GM23338 (cell line): ENCODE measurements around the gene PTGR3. TPM values are rescaled to one million over a fixed set of nuclear protein-coding genes. Genes with fewer than 3 reads are reported as not detected.

Experiments
- ATAC-seq: fragments of 200-7000 bp; cut with Tn5 transposase; 3 replicates; pipeline ENCODE4 v1.9.1; 2020
- DNase-seq: peaks from one replicate; pipeline ENCODE4 v3.0.0-alpha.2; 2015; ENCODE audit warnings: low spot score
- H2AFZ ChIP-seq: fragments of 200-600 bp; sonication (generic); 2 replicates; pipeline ENCODE4 v1.8.0; 2016; ENCODE audit warnings: antibody characterized with exemption, mild to moderate bottlenecking, moderate library complexity
- H3F3A ChIP-seq: fragments of 200-600 bp; sonication (generic); replicated peaks from 2 replicates; pipeline ENCODE4 v1.8.0; 2017; ENCODE audit warnings: antibody characterized with exemption, mixed run types, low read depth
- H3K27ac ChIP-seq: fragments of 200-600 bp; sonication (generic); 2 replicates; pipeline ENCODE4 v1.6.1; 2016; ENCODE audit warnings: low read depth
- H3K27me3 ChIP-seq: fragments of 200-600 bp; sonication (generic); 2 replicates; pipeline ENCODE4 v1.8.0; 2016; ENCODE audit warnings: mild to moderate bottlenecking, mixed run types, moderate library complexity; ENCODE audit not compliant: insufficient read depth
- H3K36me3 ChIP-seq: fragments of 200-600 bp; sonication (generic); 2 replicates; pipeline ENCODE4 v1.8.0; 2016; ENCODE audit warnings: mild to moderate bottlenecking; ENCODE audit not compliant: insufficient read depth
- H3K4me1 ChIP-seq: fragments of 200-600 bp; sonication (generic); 2 replicates; pipeline ENCODE4 v1.8.0; 2016; ENCODE audit warnings: mild to moderate bottlenecking, moderate library complexity; ENCODE audit not compliant: insufficient read depth
- H3K4me2 ChIP-seq: fragments of 200-600 bp; sonication (generic); 2 replicates; pipeline ENCODE4 v1.7.1; 2017; ENCODE audit warnings: mixed run types
- H3K4me3 ChIP-seq: fragments of 200-600 bp; sonication (generic); 2 replicates; pipeline ENCODE4 v1.6.1; 2016; ENCODE audit warnings: mixed run types
- H3K79me2 ChIP-seq: fragments of 200-600 bp; sonication (generic); replicated peaks from 2 replicates; pipeline ENCODE4 v1.8.0; 2017; ENCODE audit warnings: mild to moderate bottlenecking; ENCODE audit not compliant: insufficient read depth
- H3K9me2 ChIP-seq: fragments of 200-600 bp; sonication (generic); 2 replicates; pipeline ENCODE4 v1.8.0; 2017; ENCODE audit not compliant: insufficient read depth
- H4K20me1 ChIP-seq: fragments of 200-600 bp; sonication (generic); replicated peaks from 2 replicates; pipeline ENCODE4 v1.8.0; 2017; ENCODE audit warnings: mild to moderate bottlenecking; ENCODE audit not compliant: insufficient read depth
- H3K27ac Mint-ChIP-seq: 2 replicates; pipeline ENCODE4 v1.8.0; 2020; ENCODE audit warnings: inconsistent platforms, mild to moderate bottlenecking, moderate library complexity, mixed read lengths
- H3K27me3 Mint-ChIP-seq: 3 replicates; pipeline ENCODE4 v1.8.0; 2022; ENCODE audit warnings: low read depth, mild to moderate bottlenecking, moderate library complexity, mixed read lengths, inconsistent platforms; ENCODE audit not compliant: insufficient read depth, poor library complexity
- H3K36me3 Mint-ChIP-seq: 3 replicates; pipeline ENCODE4 v1.8.0; 2021; ENCODE audit warnings: low read depth, mild to moderate bottlenecking, inconsistent platforms, moderate library complexity, mixed read lengths
- H3K4me1 Mint-ChIP-seq: 3 replicates; pipeline ENCODE4 v1.8.0; 2020; ENCODE audit warnings: mild to moderate bottlenecking, inconsistent platforms, mixed read lengths
- H3K4me3 Mint-ChIP-seq: 3 replicates; pipeline ENCODE4 v1.8.0; 2021; ENCODE audit warnings: moderate library complexity, mild to moderate bottlenecking, inconsistent platforms, mixed read lengths
- H3K9me3 Mint-ChIP-seq: 3 replicates; pipeline ENCODE4 v1.8.0; 2020; ENCODE audit warnings: moderate library complexity, mild to moderate bottlenecking, inconsistent platforms, mixed read lengths
- CREB1 ChIP-seq: fragments of 250-450 bp; sonication (Bioruptor Pico); IDR thresholded peaks from 2 replicates; pipeline ENCODE4 v1.5.0; 2020; ENCODE audit warnings: low read depth, mild to moderate bottlenecking, moderate library complexity
- CTCF ChIP-seq, 2 experiments: fragments of 200-600 bp in 1 of 2; sonication (generic) in 1 of 2; conservative IDR thresholded peaks; 2 replicates each; pipeline versions ENCODE4 v1.5.1 to v1.6.1; 2016 to 2017; ENCODE audit warnings: antibody characterized with exemption in 2 of 2, low read depth in 2 of 2, mild to moderate bottlenecking in 2 of 2, moderate library complexity in 1 of 2
- EZH2 ChIP-seq: fragments of 200-600 bp; sonication (generic); IDR thresholded peaks from one replicate; pipeline ENCODE4 v1.8.0; 2017; ENCODE audit warnings: antibody characterized with exemption, mild to moderate bottlenecking, low read depth; ENCODE audit not compliant: unreplicated experiment
- JUNB ChIP-seq: IDR thresholded peaks from one replicate; pipeline ENCODE4 v1.6.1; 2016; ENCODE audit warnings: antibody characterized with exemption; ENCODE audit not compliant: unreplicated experiment
- NANOG ChIP-seq: IDR thresholded peaks from 2 replicates; pipeline ENCODE4 v1.6.1; 2016; ENCODE audit warnings: antibody characterized with exemption, borderline replicate concordance
- POLR2AphosphoS5 ChIP-seq: IDR thresholded peaks from 2 replicates; pipeline ENCODE4 v1.6.1; 2016; ENCODE audit warnings: antibody characterized with exemption, low read depth
- STAT1 ChIP-seq: IDR thresholded peaks from one replicate; pipeline ENCODE4 v1.6.1; 2016; ENCODE audit warnings: antibody characterized with exemption; ENCODE audit not compliant: unreplicated experiment
- ZNF331 ChIP-seq: fragments of 250-450 bp; sonication (Bioruptor Pico); IDR thresholded peaks from 2 replicates; pipeline ENCODE4 v1.5.0; 2020; ENCODE audit warnings: low read depth, mild to moderate bottlenecking, moderate library complexity
- ZNF462 ChIP-seq: fragments of 250-450 bp; sonication (Bioruptor Pico); IDR thresholded peaks from 2 replicates; pipeline ENCODE4 v1.5.0; 2020; ENCODE audit warnings: mild to moderate bottlenecking, moderate library complexity
- polyA plus RNA-seq: library from polyadenylated mRNA; unstranded; fragments of >200 nt; fragmentation: Nextera tagmentation; extraction: Ambion mirVana; gene quantifications from 2 replicates; pipeline ENCODE4 v1.2.1, GENCODE V29; 2016
- total RNA-seq: library from RNA; depleted of rRNA; stranded (reverse); fragments of >200 nt; shearing (Covaris generic); gene quantifications from 2 replicates; pipeline ENCODE4 v1.2.3, GENCODE V29; 2014
- TF ChIP-seq, protein P1 (sequence below): IDR thresholded peaks from 2 replicates; pipeline ENCODE4 v1.6.1; 2016; ENCODE audit warnings: antibody characterized with exemption

Gene PTGR3
- total and polyA plus RNA-seq, 2 experiments from 2014 or later = 0.84 to 1.5 TPM

- TF ChIP-seq ZNF462 (CRISPR knock-in tag) (no peak), POLR2AphosphoS5 (no peak), NANOG (no peak), CTCF (conservative IDR thresholded peaks at IDR 0.05; ENCODE audit: low read depth in 2 of 2) (no peak), EZH2 (no peak)
Observed at GRCh38 chr18:75229437-75229836, 20.5 kb upstream of the PTGR3 start (continued).

DNA sequence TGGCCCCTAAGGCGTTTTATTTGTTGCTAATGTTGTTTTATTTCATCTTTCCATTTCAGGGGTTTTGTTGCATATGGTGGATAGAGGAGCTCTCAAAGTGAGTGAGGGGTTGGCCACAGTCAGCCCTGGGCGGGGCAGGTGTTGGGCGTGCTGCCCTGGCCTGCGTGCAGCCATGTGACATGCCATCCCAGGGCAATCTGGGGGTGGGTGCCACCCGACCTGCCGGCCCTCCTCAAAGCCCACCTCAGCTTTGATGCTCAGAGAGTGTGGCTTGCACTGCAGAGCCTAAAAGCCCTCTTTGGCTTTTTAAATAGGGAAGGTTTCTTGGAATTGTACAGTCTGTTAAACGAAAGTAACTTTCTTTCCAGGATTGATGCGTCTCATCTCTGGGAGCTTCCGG is 20.0 kb upstream of the PTGR3 start:
- Histone ChIP-seq H3F3A (no peaks in the 10 kb centered on the region), H3K27me3 (no peaks in the 10 kb centered on the region), H3K27ac (no peak overlapping the region), H3K4me3 (no peak overlapping the region), H3K36me3 (no peaks in the 10 kb centered on the region), H3K4me1 (no peaks in the 10 kb centered on the region), H3K9me2 (no peaks in the 10 kb centered on the region), H3K79me2 (no peaks in the 10 kb centered on the region), H4K20me1 (no peaks in the 10 kb centered on the region), H2AFZ (no peak overlapping the region), H3K4me2 (no peak overlapping the region)
- no peak overlapping the region for H3K27ac Mint-ChIP-seq
- no peaks in the 10 kb centered on the region for H3K36me3 Mint-ChIP-seq
- no peak for ATAC-seq
- 0 out of 3 replicates have a peak, but pooled peaks cover 3% of the 10 kb centered on the region for H3K4me1 Mint-ChIP-seq
- no peak overlapping the region for H3K4me3 Mint-ChIP-seq
- H3K9me3 Mint-ChIP-seq = no peaks in the 10 kb centered on the region
- DNase-seq = no peak
- peaks cover 2% of the 10 kb centered on the region for H3K27me3 Mint-ChIP-seq
- TF ChIP-seq ZNF331 (no peak), JUNB (no peak), POLR2AphosphoS5 (no peak), STAT1 (no peak), CREB1 (no peak)
- TF ChIP-seq, protein P1, sequence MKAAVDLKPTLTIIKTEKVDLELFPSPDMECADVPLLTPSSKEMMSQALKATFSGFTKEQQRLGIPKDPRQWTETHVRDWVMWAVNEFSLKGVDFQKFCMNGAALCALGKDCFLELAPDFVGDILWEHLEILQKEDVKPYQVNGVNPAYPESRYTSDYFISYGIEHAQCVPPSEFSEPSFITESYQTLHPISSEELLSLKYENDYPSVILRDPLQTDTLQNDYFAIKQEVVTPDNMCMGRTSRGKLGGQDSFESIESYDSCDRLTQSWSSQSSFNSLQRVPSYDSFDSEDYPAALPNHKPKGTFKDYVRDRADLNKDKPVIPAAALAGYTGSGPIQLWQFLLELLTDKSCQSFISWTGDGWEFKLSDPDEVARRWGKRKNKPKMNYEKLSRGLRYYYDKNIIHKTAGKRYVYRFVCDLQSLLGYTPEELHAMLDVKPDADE = no peak
